Keratinocyte (primary cell): ENCODE measurements around the gene RNF144A. TPM values are rescaled to one million over a fixed set of nuclear protein-coding genes. Genes with fewer than 3 reads are reported as not detected.

ENCODE experiments used
- DNase-seq: peaks from one replicate; pipeline ENCODE4 v3.0.0-alpha.2; 2011; ENCODE audit warnings: low read depth, missing footprints, low spot score
- FAIRE-seq: peaks from 2 replicates; lab custom pipeline; 2011; peaks lifted over from hg19 to GRCh38; lab: Jason Lieb, UNC
- H2AFZ ChIP-seq: 2 replicates; pipeline ENCODE4 v1.6.0; 2012; ENCODE audit warnings: low read length, control low read depth, inconsistent platforms; ENCODE audit not compliant: control insufficient read depth
- H3K27ac ChIP-seq: 2 replicates; pipeline ENCODE4 v1.5.1; 2011; ENCODE audit warnings: low read length; ENCODE audit not compliant: control insufficient read depth, insufficient read depth
- H3K27me3 ChIP-seq: 3 replicates; pipeline ENCODE4 v1.6.0; 2011; ENCODE audit warnings: low read length; ENCODE audit not compliant: control insufficient read depth, insufficient read depth; ENCODE audit errors: extremely low read depth
- H3K36me3 ChIP-seq, 2 experiments: 2 replicates in 1 of 2; 3 replicates in 1 of 2; pipeline ENCODE4 v1.5.1; 2011; ENCODE audit warnings: low read length in 2 of 2, mild to moderate bottlenecking in 1 of 2; ENCODE audit not compliant: control insufficient read depth in 2 of 2, insufficient read depth in 2 of 2; ENCODE audit errors: extremely low read depth in 1 of 2
- H3K4me1 ChIP-seq: 3 replicates; pipeline ENCODE4 v1.5.1; 2011; ENCODE audit warnings: low read length; ENCODE audit not compliant: control insufficient read depth, insufficient read depth; ENCODE audit errors: extremely low read depth
- H3K4me2 ChIP-seq: 3 replicates; pipeline ENCODE4 v1.6.0; 2011; ENCODE audit warnings: low read depth, low read length; ENCODE audit not compliant: control insufficient read depth, insufficient read depth; ENCODE audit errors: extremely low read depth
- H3K4me3 ChIP-seq, 3 experiments: fragments of 200-600 bp in 1 of 3; sonication (generic) in 1 of 3; 2 replicates in 2 of 3; 3 replicates in 1 of 3; pipeline ENCODE4 v1.5.1; 2011 to 2016; ENCODE audit warnings: low read length in 3 of 3, mild to moderate bottlenecking in 3 of 3, control low read depth in 2 of 3, inconsistent platforms in 1 of 3, low read depth in 1 of 3, mixed read lengths in 1 of 3, mixed run types in 1 of 3, moderate library complexity in 1 of 3; ENCODE audit not compliant: control insufficient read depth in 2 of 3, insufficient read depth in 2 of 3; ENCODE audit errors: extremely low read depth in 1 of 3
- H3K79me2 ChIP-seq: 2 replicates; pipeline ENCODE4 v1.6.0; 2012; ENCODE audit warnings: low read length; ENCODE audit not compliant: control insufficient read depth, insufficient read depth
- H3K9ac ChIP-seq: 3 replicates; pipeline ENCODE4 v1.6.0; 2011; ENCODE audit warnings: low read length; ENCODE audit not compliant: control insufficient read depth, insufficient read depth; ENCODE audit errors: extremely low read depth
- H3K9me1 ChIP-seq: 3 replicates; pipeline ENCODE4 v1.6.0; 2011; ENCODE audit warnings: low read length; ENCODE audit not compliant: control insufficient read depth, insufficient read depth; ENCODE audit errors: extremely low read depth
- H3K9me3 ChIP-seq: 2 replicates; pipeline ENCODE4 v1.5.1; 2012; ENCODE audit warnings: low read depth, low read length; ENCODE audit not compliant: control insufficient read depth
- H4K20me1 ChIP-seq: 3 replicates; pipeline ENCODE4 v1.6.0; 2011; ENCODE audit warnings: low read length; ENCODE audit not compliant: control insufficient read depth, insufficient read depth; ENCODE audit errors: extremely low read depth
- EZH2 ChIP-seq: IDR thresholded peaks from one replicate; pipeline ENCODE4 v1.6.1; 2012; ENCODE audit warnings: inconsistent platforms, mild to moderate bottlenecking, low read length, moderate library complexity
- dilution Hi-C: fragments of 300-500 bp; cut with MboI; formaldehyde crosslinking; loops from one replicate; pipeline ENCODE4 v1.7.0; 2020; ENCODE audit warnings: low sequenced_read_pairs; ENCODE audit not compliant: extremely low pct_ligation_motif_present
- polyA plus RNA-seq, 5 experiments: library from polyadenylated mRNA; depleted of rRNA in 3 of 5; stranded (reverse) in 3 of 5; stranded (forward) in 1 of 5; unstranded in 1 of 5; fragments of >200 nt; gene quantifications; 1 replicate in 1 of 5; 2 replicates in 3 of 5; 3 replicates in 1 of 5; pipeline versions ENCODE4 v1.2.1 to v1.2.3, GENCODE V29; 2011 to 2012; ENCODE audit warnings: missing spikeins in 2 of 5, low read depth in 1 of 5, low replicate concordance in 1 of 5
- TF ChIP-seq, protein P1 (sequence below), 3 experiments: IDR thresholded peaks in 1 of 3; conservative IDR thresholded peaks in 1 of 3; optimal IDR thresholded peaks in 1 of 3; 2 replicates in 2 of 3; 3 replicates in 1 of 3; pipeline versions ENCODE3 to v1.5.1; 2011; ENCODE audit warnings: low read length in 3 of 3, mild to moderate bottlenecking in 3 of 3, moderate library complexity in 2 of 3, control low read depth in 1 of 3, inconsistent platforms in 1 of 3; ENCODE audit not compliant: insufficient read depth in 2 of 3; ENCODE audit errors: extremely low read depth in 1 of 3

RNF144A gene
- polyA plus RNA-seq, 1 donor (not counting 4 experiments of a cell fraction or from before 2014, with no cell fraction given), result 1.4 TPM

DNA sequence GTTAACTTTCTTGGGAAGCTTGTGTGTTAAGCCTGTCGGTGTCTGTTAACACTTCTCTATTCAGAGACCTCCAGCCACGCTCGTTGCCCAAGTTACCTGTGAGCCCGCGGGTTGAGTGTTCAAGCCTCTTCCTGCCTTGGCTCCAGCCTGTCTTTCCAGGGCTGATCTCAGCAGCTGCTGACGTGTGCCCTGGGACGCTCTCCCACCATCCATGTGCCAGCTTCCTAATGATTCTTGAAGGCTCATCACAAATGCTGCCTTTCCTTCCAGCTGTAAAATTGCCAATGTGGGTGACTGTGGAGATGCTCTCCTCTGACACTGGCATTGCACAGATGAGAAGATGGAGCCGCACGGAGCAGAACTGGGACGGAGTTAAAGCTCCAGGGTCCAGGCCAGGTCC is 6.1 kb downstream of the RNF144A start:
- no peak overlapping the region for H2AFZ ChIP-seq
- H3K36me3 ChIP-seq, result no peaks in the 10 kb centered on the region
- H4K20me1 ChIP-seq, result no peaks in the 10 kb centered on the region
- no peaks in the 10 kb centered on the region for H3K79me2 ChIP-seq
- no peak overlapping the region for H3K4me3 ChIP-seq
- no peaks in the 10 kb centered on the region for H3K9me1 ChIP-seq
- DNase-seq, result no peak
- no peak for FAIRE-seq
- no peaks in the 10 kb centered on the region for H3K4me1 ChIP-seq
- no peak overlapping the region for H3K4me2 ChIP-seq
- no peak overlapping the region for H3K9ac ChIP-seq
- H3K9me3 ChIP-seq, result no peaks in the 10 kb centered on the region
- no peak overlapping the region for H3K27ac ChIP-seq
- no peak for TF ChIP-seq EZH2
- TF ChIP-seq, protein P1, sequence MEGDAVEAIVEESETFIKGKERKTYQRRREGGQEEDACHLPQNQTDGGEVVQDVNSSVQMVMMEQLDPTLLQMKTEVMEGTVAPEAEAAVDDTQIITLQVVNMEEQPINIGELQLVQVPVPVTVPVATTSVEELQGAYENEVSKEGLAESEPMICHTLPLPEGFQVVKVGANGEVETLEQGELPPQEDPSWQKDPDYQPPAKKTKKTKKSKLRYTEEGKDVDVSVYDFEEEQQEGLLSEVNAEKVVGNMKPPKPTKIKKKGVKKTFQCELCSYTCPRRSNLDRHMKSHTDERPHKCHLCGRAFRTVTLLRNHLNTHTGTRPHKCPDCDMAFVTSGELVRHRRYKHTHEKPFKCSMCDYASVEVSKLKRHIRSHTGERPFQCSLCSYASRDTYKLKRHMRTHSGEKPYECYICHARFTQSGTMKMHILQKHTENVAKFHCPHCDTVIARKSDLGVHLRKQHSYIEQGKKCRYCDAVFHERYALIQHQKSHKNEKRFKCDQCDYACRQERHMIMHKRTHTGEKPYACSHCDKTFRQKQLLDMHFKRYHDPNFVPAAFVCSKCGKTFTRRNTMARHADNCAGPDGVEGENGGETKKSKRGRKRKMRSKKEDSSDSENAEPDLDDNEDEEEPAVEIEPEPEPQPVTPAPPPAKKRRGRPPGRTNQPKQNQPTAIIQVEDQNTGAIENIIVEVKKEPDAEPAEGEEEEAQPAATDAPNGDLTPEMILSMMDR (optimal IDR thresholded peaks at IDR 0.05 in 1 of 3, IDR thresholded peaks at IDR 0.05 in 1 of 3, conservative IDR thresholded peaks at IDR 0.05 in 1 of 3; ENCODE audit: extremely low read depth in 1 of 3, insufficient read depth in 2 of 3, low read length in 3 of 3), result no peak
- no peaks in the 10 kb centered on the region for H3K27me3 ChIP-seq
- dilution Hi-C loops, result no loop called here

DNA sequence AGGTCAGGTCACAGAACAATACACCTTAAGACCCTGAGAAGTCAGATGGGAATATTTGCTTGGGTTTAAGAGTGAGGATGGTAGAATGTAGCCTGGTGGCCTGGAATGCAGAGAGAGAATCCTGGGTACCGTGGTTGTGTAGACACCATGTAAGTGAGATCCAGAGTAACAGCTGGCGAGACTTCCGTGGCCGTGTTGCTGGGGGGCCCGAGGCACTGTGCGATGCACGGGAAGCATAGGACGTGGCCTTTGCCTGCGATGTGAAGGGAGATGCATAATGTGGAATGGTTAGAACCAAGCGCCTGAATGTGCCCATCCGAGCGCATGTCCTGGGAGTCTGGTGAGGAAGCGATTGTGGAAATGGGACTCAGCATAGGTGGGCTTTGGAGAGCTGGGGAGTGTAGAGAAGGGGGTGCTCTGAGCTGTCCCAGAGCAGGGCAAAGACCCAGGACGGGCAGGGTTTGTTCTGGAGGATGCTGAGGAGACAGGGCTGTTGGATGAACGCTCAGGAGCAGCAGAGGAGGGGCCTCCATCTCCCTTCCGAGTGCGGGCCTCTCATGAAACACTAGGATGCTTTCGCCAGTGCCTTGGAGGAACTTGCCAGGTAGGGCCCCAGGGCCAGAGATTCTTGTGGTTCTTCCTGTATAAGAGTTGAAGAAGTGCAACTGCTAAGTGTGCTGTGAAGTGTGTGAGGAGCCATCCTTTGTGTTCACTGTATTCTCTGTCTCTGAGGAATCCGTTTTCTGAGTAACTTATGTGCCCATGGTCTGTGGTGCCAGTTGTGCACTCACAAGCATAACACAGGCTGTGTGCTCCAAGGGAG is 7.1 kb downstream of the RNF144A start:
- dilution Hi-C loops, result no loop called here
- Histone ChIP-seq H3K9me3 (no peaks in the 10 kb centered on the region), H3K4me3 (no peak overlapping the region), H3K27ac (no peak overlapping the region), H3K4me2 (no peak overlapping the region), H3K27me3 (no peaks in the 10 kb centered on the region), H3K4me1 (no peaks in the 10 kb centered on the region), H3K79me2 (no peaks in the 10 kb centered on the region), H3K36me3 (no peaks in the 10 kb centered on the region), H2AFZ (no peak overlapping the region), H3K9ac (no peak overlapping the region), H3K9me1 (no peaks in the 10 kb centered on the region), H4K20me1 (no peaks in the 10 kb centered on the region)
- no peak for TF ChIP-seq EZH2
- TF ChIP-seq, protein P1 (optimal IDR thresholded peaks at IDR 0.05 in 1 of 3, IDR thresholded peaks at IDR 0.05 in 1 of 3, conservative IDR thresholded peaks at IDR 0.05 in 1 of 3; ENCODE audit: extremely low read depth in 1 of 3, insufficient read depth in 2 of 3, low read length in 3 of 3), result no peak
- DNase-seq, result no peak
- FAIRE-seq, result no peak
